Measurements from ENCODE around the gene UPP1.
A peak's percentile ranks its signal among the peaks of the same experiment; 100 is the strongest.

The UPP1 gene

DNA sequence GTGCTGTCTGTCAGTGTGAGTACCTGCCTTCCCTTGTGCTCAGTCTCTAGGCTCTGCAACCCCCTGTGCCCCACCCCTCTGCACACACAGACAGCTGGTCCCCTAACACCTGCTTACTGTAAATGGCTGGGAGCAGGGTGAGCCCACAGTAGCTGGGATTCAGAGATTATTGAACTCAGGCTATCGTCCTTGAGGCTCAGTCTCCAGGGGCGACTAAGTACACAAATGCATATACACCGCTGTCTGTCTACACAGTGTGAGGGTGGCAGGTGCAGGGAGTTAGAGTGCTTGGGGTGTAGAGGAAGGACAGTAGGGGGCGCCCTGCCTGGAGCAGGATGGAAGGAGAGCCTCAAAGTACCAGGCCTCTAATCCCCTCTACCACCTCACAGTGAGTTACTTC lies 12.9 kb downstream of the UPP1 start:
- no peak overlapping the region for H3K4me3 ChIP-seq (ENCODE audit: low read depth, low read length)
- TF ChIP-seq, protein P1, sequence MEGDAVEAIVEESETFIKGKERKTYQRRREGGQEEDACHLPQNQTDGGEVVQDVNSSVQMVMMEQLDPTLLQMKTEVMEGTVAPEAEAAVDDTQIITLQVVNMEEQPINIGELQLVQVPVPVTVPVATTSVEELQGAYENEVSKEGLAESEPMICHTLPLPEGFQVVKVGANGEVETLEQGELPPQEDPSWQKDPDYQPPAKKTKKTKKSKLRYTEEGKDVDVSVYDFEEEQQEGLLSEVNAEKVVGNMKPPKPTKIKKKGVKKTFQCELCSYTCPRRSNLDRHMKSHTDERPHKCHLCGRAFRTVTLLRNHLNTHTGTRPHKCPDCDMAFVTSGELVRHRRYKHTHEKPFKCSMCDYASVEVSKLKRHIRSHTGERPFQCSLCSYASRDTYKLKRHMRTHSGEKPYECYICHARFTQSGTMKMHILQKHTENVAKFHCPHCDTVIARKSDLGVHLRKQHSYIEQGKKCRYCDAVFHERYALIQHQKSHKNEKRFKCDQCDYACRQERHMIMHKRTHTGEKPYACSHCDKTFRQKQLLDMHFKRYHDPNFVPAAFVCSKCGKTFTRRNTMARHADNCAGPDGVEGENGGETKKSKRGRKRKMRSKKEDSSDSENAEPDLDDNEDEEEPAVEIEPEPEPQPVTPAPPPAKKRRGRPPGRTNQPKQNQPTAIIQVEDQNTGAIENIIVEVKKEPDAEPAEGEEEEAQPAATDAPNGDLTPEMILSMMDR (IDR thresholded peaks at IDR 0.05; ENCODE audit: low read depth, low read length), result peak; percentile 20; the same call in 1 of the 2 replicates

DNA sequence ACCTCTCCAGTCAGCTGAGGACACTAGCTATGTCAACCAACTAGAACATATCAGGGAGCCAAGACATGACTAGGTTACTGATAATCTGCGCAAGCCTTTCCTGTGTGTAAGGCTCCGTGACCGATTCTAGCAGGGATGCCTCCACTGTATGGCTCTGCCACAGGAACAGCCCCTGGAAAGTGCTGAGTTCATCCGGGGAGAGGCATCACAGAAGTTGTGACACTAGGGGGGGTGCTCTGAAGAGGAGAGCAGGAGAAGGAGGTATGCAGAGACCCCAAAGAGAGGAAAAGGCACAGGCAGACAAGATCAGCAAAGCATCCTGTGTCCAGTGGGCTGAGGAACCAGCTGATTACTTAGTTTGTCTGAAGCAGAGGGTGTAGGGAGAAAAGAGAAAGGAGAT lies 13.5 kb downstream of the UPP1 start:
- H3K4me3 ChIP-seq (ENCODE audit: low read depth, low read length), result no peak overlapping the region
- TF ChIP-seq, protein P1 (IDR thresholded peaks at IDR 0.05; ENCODE audit: low read depth, low read length), result no peak

DNA sequence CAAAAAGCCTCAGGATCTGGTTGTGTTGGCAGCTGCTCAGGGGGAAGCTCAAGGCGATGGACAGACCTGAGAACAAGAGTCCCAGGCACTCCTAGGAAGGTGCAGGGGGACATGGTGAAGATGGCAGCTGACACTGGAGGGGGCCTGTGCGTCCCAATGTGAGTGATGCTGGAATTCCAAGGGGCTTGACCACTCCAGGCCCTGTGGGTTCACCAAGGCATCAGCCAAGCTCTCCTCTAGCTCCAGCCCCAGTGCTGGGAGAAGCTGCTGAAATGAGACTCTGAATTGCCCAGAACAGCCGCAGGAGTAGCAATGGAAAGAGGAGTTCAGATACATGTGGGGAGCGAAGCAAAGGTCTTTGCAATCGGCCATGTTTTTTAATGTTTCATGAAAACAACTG lies 16.0 kb downstream of the UPP1 start:
- no peak overlapping the region for H3K4me3 ChIP-seq (ENCODE audit: low read depth, low read length)
- TF ChIP-seq, protein P1 (IDR thresholded peaks at IDR 0.05; ENCODE audit: low read depth, low read length), result no peak

DNA sequence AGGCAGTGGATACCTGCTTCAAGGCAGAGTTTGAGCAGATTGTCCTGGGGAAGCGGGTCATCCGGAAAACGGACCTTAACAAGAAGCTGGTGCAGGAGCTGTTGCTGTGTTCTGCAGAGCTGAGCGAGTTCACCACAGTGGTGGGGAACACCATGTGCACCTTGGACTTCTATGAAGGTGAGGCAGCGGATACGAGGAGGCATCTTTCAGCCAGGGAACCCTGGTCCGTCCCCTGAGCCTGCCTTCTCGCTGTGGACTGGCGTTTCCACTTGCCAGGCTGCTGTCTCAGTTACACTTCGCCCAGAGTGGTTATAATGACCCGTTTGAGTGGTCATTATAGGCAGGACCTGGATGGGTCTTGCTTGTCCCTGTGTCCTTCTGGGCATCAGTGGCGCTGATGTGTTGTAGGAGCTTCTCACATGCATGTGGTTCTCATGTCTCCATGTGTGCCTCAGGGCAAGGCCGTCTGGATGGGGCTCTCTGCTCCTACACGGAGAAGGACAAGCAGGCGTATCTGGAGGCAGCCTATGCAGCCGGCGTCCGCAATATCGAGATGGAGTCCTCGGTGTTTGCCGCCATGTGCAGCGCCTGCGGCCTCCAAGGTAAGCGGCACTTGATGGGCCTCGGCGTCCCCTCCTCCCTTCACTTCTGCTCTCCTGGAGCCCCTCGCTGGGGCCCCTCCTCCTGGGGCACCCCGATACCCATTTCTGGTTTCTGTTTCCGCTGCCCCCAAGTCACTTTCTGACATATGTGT lies 18.0 kb downstream of the UPP1 start:
- TF ChIP-seq, protein P1 (IDR thresholded peaks at IDR 0.05; ENCODE audit: low read depth, low read length), result no peak
- H3K4me3 ChIP-seq (ENCODE audit: low read depth, low read length), result no peak overlapping the region

DNA sequence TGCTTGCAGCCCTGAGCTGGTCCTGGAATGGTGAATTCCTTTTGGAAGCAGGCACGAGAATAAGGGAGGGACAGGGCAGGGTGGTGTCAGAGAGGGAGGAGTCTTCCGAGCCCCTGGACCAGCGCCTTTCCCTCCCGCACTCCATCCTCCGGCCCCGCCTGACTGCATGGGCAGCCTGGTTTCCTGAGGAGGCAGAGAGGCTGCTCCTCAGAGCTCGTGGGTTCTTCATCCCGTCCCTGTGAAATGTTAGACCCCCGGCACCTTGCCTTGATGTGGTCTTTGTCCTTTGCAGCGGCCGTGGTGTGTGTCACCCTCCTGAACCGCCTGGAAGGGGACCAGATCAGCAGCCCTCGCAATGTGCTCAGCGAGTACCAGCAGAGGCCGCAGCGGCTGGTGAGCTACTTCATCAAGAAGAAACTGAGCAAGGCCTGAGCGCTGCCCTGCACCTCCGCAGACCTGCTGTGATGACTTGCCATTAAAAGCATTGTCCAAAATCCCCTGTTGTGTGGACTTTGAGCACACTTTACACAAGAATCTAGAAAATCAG lies 18.9 kb downstream of the UPP1 start:
- TF ChIP-seq, protein P1 (IDR thresholded peaks at IDR 0.05; ENCODE audit: low read depth, low read length), result no peak
- no peak overlapping the region for H3K4me3 ChIP-seq (ENCODE audit: low read depth, low read length)

DNA sequence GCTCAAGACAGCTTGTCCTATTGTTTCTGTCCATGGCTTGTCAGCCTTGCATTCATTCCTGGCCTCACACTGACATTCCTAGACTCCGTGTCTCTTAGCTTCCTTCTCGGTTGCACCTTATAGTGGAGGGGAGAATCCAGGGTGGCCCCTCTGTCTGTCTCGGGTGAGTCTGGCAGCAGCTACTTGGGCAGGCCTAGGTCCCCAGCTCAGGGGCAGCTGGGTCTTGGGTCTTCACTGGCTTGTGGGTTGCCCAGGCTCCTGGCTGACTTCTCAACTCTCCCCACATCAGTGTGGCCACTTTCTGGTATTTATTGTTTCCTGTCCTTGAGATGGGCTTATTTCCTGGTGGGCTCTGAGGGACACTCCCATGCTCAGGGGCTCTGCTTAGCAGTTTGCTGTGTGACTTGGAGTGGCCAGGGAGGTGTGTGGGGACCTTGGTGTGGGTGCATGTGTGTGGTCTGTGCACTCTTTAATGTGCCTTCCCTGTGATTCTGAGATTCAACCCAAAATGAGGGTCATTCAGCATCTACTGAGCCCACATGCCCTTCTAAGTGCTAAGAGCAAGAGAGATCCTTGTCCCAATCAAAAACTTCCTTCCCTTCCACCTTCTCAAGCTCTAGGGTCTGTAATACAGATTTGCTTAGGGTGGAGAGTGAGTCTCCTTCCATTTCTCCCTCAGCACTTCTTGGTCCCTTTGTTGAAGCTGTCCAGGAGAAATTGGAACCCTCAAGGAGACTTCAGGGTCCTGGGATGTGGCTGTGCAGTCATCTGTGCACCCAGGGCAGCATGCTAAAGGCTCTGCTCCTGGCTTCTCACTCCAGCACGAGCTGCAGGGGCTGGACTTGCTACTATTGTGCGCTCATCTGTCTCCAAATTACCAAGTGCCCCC lies 20.1 kb downstream of the UPP1 start:
- TF ChIP-seq, protein P1 (IDR thresholded peaks at IDR 0.05; ENCODE audit: low read depth, low read length), result no peak
- H3K4me3 ChIP-seq (ENCODE audit: low read depth, low read length), result no peak overlapping the region

All from WI38 (cell line).